IMR-90 (cell line): ENCODE results near the gene IGFBP1. TPM values are rescaled to one million over a fixed set of nuclear protein-coding genes. Genes with fewer than 3 reads are reported as not detected.

ENCODE experiments used
- ATAC-seq: fragments of 200-7000 bp; cut with Tn5 transposase; 2 replicates; pipeline ENCODE4 v1.9.1; 2020; ENCODE audit warnings: low read depth, mild to moderate bottlenecking, moderate library complexity
- BruUV-seq: library from RNA; stranded (reverse); fragments of 400-500 nt; replicated peaks from 2 replicates; lab custom pipeline; 2021; lab: Mats Ljungman, UMichigan
- CTCF ChIA-PET: fragments of 300-600 bp; formaldehyde crosslinking; extraction: SDS; loops from one replicate; lab custom pipeline; 2021; ENCODE audit warnings: antibody characterized with exemption; lab: Yijun Ruan, JAX
- POLR2A ChIA-PET: fragments of 300-600 bp; sonication (Branson Sonifier 250); formaldehyde crosslinking; loops from one replicate; lab custom pipeline; 2022; ENCODE audit warnings: antibody characterized with exemption; ENCODE audit not compliant: unreplicated experiment; lab: Charles Lee
- DNase-seq: peaks from one replicate; pipeline ENCODE4 v3.0.0; 2013
- H2AFZ ChIP-seq: replicated peaks from 2 replicates; pipeline ENCODE3; 2013; ENCODE audit warnings: low read length, mild to moderate bottlenecking; ENCODE audit not compliant: poor library complexity
- H2AK5ac ChIP-seq: 2 replicates; pipeline ENCODE4 v1.6.1; 2013; ENCODE audit warnings: low read depth, low read length, inconsistent platforms
- H2AK9ac ChIP-seq: replicated peaks from 2 replicates; pipeline ENCODE3; 2013; ENCODE audit warnings: mild to moderate bottlenecking, low read depth, low read length, moderate library complexity; ENCODE audit not compliant: poor library complexity
- H2BK120ac ChIP-seq: 2 replicates; pipeline ENCODE4 v1.6.1; 2013; ENCODE audit warnings: low read depth, low read length, inconsistent platforms
- H2BK15ac ChIP-seq: 3 replicates; pipeline ENCODE4 v1.6.1; 2013; ENCODE audit warnings: low read depth, low read length, inconsistent platforms
- H2BK20ac ChIP-seq: 2 replicates; pipeline ENCODE4 v1.6.1; 2013; ENCODE audit warnings: low read depth, mild to moderate bottlenecking, inconsistent platforms, low read length, moderate library complexity
- H2BK5ac ChIP-seq: 2 replicates; pipeline ENCODE4 v1.6.1; 2013; ENCODE audit warnings: mild to moderate bottlenecking, low read depth, low read length, inconsistent platforms; ENCODE audit not compliant: poor library complexity, severe bottlenecking
- H3K14ac ChIP-seq: replicated peaks from 2 replicates; pipeline ENCODE4 v1.6.1; 2013; ENCODE audit warnings: low read depth, low read length, inconsistent platforms
- H3K18ac ChIP-seq: 2 replicates; pipeline ENCODE4 v1.6.1; 2013; ENCODE audit warnings: low read depth, low read length, control low read depth
- H3K23ac ChIP-seq: 2 replicates; pipeline ENCODE4 v1.6.1; 2013; ENCODE audit warnings: low read depth, low read length, inconsistent platforms
- H3K27ac ChIP-seq: 2 replicates; pipeline ENCODE4 v1.5.1; 2013; ENCODE audit warnings: mild to moderate bottlenecking, control low read depth, low read length; ENCODE audit not compliant: insufficient read depth
- H3K27me3 ChIP-seq: 2 replicates; pipeline ENCODE4 v1.6.1; 2013; ENCODE audit warnings: low read length; ENCODE audit not compliant: control insufficient read depth, insufficient read depth
- H3K36me3 ChIP-seq: 2 replicates; pipeline ENCODE4 v1.6.1; 2013; ENCODE audit warnings: low read length, mixed read lengths; ENCODE audit not compliant: control insufficient read depth, insufficient read depth
- H3K4ac ChIP-seq: 2 replicates; pipeline ENCODE4 v1.6.1; 2013; ENCODE audit warnings: low read depth, low read length, inconsistent platforms
- H3K4me1 ChIP-seq: 2 replicates; pipeline ENCODE4 v1.6.1; 2013; ENCODE audit warnings: low read length, mixed read lengths; ENCODE audit not compliant: control insufficient read depth, insufficient read depth
- H3K4me2 ChIP-seq: 2 replicates; pipeline ENCODE4 v1.6.1; 2013; ENCODE audit warnings: low read depth, mild to moderate bottlenecking, control low read depth, low read length, moderate library complexity
- H3K4me3 ChIP-seq: 2 replicates; pipeline ENCODE4 v1.5.1; 2013; ENCODE audit warnings: low read depth, mild to moderate bottlenecking, control low read depth, low read length, moderate library complexity; ENCODE audit not compliant: insufficient read depth
- H3K56ac ChIP-seq: 2 replicates; pipeline ENCODE4 v1.6.1; 2013; ENCODE audit warnings: low read length, inconsistent platforms; ENCODE audit not compliant: insufficient read depth; ENCODE audit errors: extremely low read depth
- H3K79me1 ChIP-seq, 2 experiments: 2 replicates each; pipeline ENCODE4 v1.6.1; 2013; ENCODE audit warnings: low read length in 2 of 2, inconsistent platforms in 1 of 2, low read depth in 1 of 2
- H3K9ac ChIP-seq: 2 replicates; pipeline ENCODE4 v1.6.1; 2013; ENCODE audit warnings: low read depth, low read length, control low read depth
- H3K9me1 ChIP-seq: 2 replicates; pipeline ENCODE4 v1.6.1; 2013; ENCODE audit warnings: low read length, inconsistent platforms; ENCODE audit not compliant: insufficient read depth
- H3K9me3 ChIP-seq: 2 replicates; pipeline ENCODE4 v1.6.1; 2013; ENCODE audit warnings: low read length; ENCODE audit not compliant: control insufficient read depth, insufficient read depth
- H4K20me1 ChIP-seq: 2 replicates; pipeline ENCODE4 v1.6.1; 2013; ENCODE audit warnings: low read length, inconsistent platforms; ENCODE audit not compliant: insufficient read depth
- H4K5ac ChIP-seq: 2 replicates; pipeline ENCODE4 v1.6.1; 2013; ENCODE audit warnings: mild to moderate bottlenecking, low read depth, low read length, control low read depth
- H4K8ac ChIP-seq, 2 experiments: 2 replicates each; pipeline ENCODE4 v1.6.1; 2013; ENCODE audit warnings: low read depth in 2 of 2, low read length in 2 of 2, control low read depth in 1 of 2, inconsistent platforms in 1 of 2
- H4K91ac ChIP-seq: 2 replicates; pipeline ENCODE4 v1.6.1; 2013; ENCODE audit warnings: low read depth, low read length, inconsistent platforms; ENCODE audit not compliant: insufficient read depth
- NFE2L2 ChIP-seq: fragments of 150-350 bp; IDR thresholded peaks from 2 replicates; pipeline ENCODE4 v1.6.1; 2016; ENCODE audit warnings: low read depth, mild to moderate bottlenecking, low read length
- WGBS, 2 experiments: methylation state at CpG; one replicate each; pipeline versions ENCODE4 v1.1.5 to v1.1.7; 2013; ENCODE audit warnings: missing lambda C conversion rate in 2 of 2; ENCODE audit not compliant: insufficient read length in 1 of 2; ENCODE audit errors: extremely low coverage in 2 of 2; 5-methylcytosine and 5-hydroxymethylcytosine counted together
- dilution Hi-C: fragments of 300-500 bp; cut with HindIII; formaldehyde crosslinking; loops from one replicate; pipeline ENCODE4 v1.14.3; 2018; ENCODE audit warnings: low sequenced_read_pairs; ENCODE audit not compliant: unreplicated experiment
- in situ Hi-C: fragments of 300-500 bp; cut with MboI; formaldehyde crosslinking; loops from 3 replicates; pipeline ENCODE4 v1.14.3; 2019; ENCODE audit warnings: low sequenced_read_pairs, inconsistent platforms, mixed read lengths
- intact Hi-C: fragments of 100-400 bp; cut with micrococcal nuclease; formaldehyde crosslinking; loops from 2 replicates; pipeline ENCODE4 v1.10.0; 2022
- polyA plus RNA-seq, 3 experiments: library from polyadenylated mRNA; depleted of rRNA; stranded (reverse); fragments of >200 nt; gene quantifications; 2 replicates each; pipeline ENCODE4 v1.2.3, GENCODE V29; 2012; ENCODE audit warnings: low replicate concordance in 1 of 3
- total RNA-seq: library from RNA; depleted of rRNA; stranded (reverse); fragments of >200 nt; gene quantifications from 2 replicates; pipeline ENCODE4 v1.2.3, GENCODE V29; 2012

Gene IGFBP1
- total and polyA plus RNA-seq, 2 of the 4 experiments (the other 2 are of a cell fraction): not detected

- Histone ChIP-seq H2BK20ac (no peak overlapping the region), H3K23ac (peak overlapping the region; percentile 45; the same call in 1 of the 2 replicates), H3K9me3 (no peaks in the 10 kb centered on the region), H3K9me1 (0 out of 2 replicates have a peak, but pooled peaks cover 3% of the 10 kb centered on the region), H3K56ac (no peak overlapping the region), H4K5ac (no peak overlapping the region), H3K9ac (no peak overlapping the region), H3K4ac (no peak overlapping the region), H3K18ac (no peak overlapping the region), H3K14ac (no peak overlapping the region), H3K79me1 (no peaks in the 10 kb centered on the region), H3K4me2 (peak overlapping the region; percentile 90), H2AK9ac (peak overlapping the region; percentile 66), H3K27ac (no peak overlapping the region), H2BK15ac (no peak overlapping the region), H2AFZ (peak overlapping the region; percentile 90), H3K4me3 (no peak overlapping the region; the same call in 1 of the 2 replicates), H2BK5ac (no peak overlapping the region), H4K8ac (no peak overlapping the region), H3K27me3 (peaks cover 31% of the 10 kb centered on the region), H3K4me1 (no peaks in the 10 kb centered on the region), H2AK5ac (no peak overlapping the region), H4K20me1 (no peaks in the 10 kb centered on the region), H4K91ac (no peak overlapping the region), H2BK120ac (no peak overlapping the region), H3K36me3 (no peaks in the 10 kb centered on the region)
- no TSS peak for BruUV-seq
- ChIA-PET CTCF (no interaction called here), POLR2A (no interaction called here)
- dilution Hi-C loops (no loop called here), in situ Hi-C loops (no loop called here), intact Hi-C loops (no loop called here)
- no CpG with 5 or more reads among the region's 14 CpGs for WGBS, 2 experiments
- TF ChIP-seq NFE2L2: no peak
- peak; percentile 27 for ATAC-seq
- no peak for DNase-seq
Observed at GRCh38 chr7:45888993-45889366, 692 bp downstream of the IGFBP1 start.
